HEK293T (cell line): Measurements from ENCODE around the gene FBXO31.

Experiments
- ARNT ChIP-seq: fragments of 450-650 bp; IDR thresholded peaks from 2 replicates; pipeline ENCODE4 v1.6.1; 2017; ENCODE audit warnings: mild to moderate bottlenecking
- BHLHE40 ChIP-seq: fragments of 450-650 bp; IDR thresholded peaks from 2 replicates; pipeline ENCODE4 v1.6.1; 2016; ENCODE audit warnings: mild to moderate bottlenecking, moderate library complexity, borderline replicate concordance
- CTBP1 ChIP-seq: fragments of 450-650 bp; IDR thresholded peaks from 2 replicates; pipeline ENCODE4 v1.6.1; 2016; ENCODE audit warnings: borderline replicate concordance
- ELF4 ChIP-seq: fragments of 450-650 bp; IDR thresholded peaks from 2 replicates; pipeline ENCODE4 v1.6.1; 2017; ENCODE audit warnings: antibody characterized with exemption
- FOXA1 ChIP-seq: fragments of 450-650 bp; IDR thresholded peaks from 2 replicates; pipeline ENCODE4 v1.6.1; 2016; ENCODE audit warnings: mild to moderate bottlenecking
- FOXK2 ChIP-seq: fragments of 450-650 bp; IDR thresholded peaks from 2 replicates; pipeline ENCODE4 v1.6.1; 2016; ENCODE audit warnings: mild to moderate bottlenecking
- FOXM1 ChIP-seq: fragments of 450-650 bp; IDR thresholded peaks from 2 replicates; pipeline ENCODE4 v1.6.1; 2017; ENCODE audit warnings: mild to moderate bottlenecking, borderline replicate concordance
- LEF1 ChIP-seq: fragments of 450-650 bp; IDR thresholded peaks from 2 replicates; pipeline ENCODE4 v1.6.1; 2017; ENCODE audit warnings: mild to moderate bottlenecking, borderline replicate concordance
- NFRKB ChIP-seq: fragments of 450-650 bp; IDR thresholded peaks from 2 replicates; pipeline ENCODE4 v1.6.1; 2016; ENCODE audit warnings: mild to moderate bottlenecking, moderate library complexity
- SP1 ChIP-seq: fragments of 450-650 bp; IDR thresholded peaks from 2 replicates; pipeline ENCODE4 v1.6.1; 2017
- SUZ12 ChIP-seq: fragments of 450-650 bp; IDR thresholded peaks from 2 replicates; pipeline ENCODE4 v1.6.1; 2016; ENCODE audit warnings: mild to moderate bottlenecking
- TARDBP ChIP-seq: fragments of 450-650 bp; IDR thresholded peaks from 2 replicates; pipeline ENCODE4 v1.6.1; 2016
- ZNF384 ChIP-seq: fragments of 450-650 bp; IDR thresholded peaks from 2 replicates; pipeline ENCODE4 v1.6.1; 2016

- no peak for TF ChIP-seq BHLHE40
- TF ChIP-seq FOXM1: no peak
- no peak for TF ChIP-seq FOXA1
- no peak for TF ChIP-seq SP1
- peak; percentile 40 for TF ChIP-seq ELF4
- TF ChIP-seq TARDBP: no peak
- TF ChIP-seq CTBP1: no peak
- TF ChIP-seq FOXK2: no peak
- TF ChIP-seq SUZ12: no peak
- no peak for TF ChIP-seq ARNT
- 0 out of 2 replicates have a peak, but pooled peaks have one; percentile 28 for TF ChIP-seq NFRKB
- no peak for TF ChIP-seq LEF1
- TF ChIP-seq ZNF384: no peak
Measured at GRCh38 chr16:87316923-87317749, 66.4 kb downstream of the FBXO31 start, which contains the start of gene C16orf95.
